Astrocyte (in vitro differentiated cells and primary cell): ENCODE data around the gene DDR2. TPM values are rescaled to one million over a fixed set of nuclear protein-coding genes. Genes with fewer than 3 reads are reported as not detected.
A peak's percentile ranks its signal among the peaks of the same experiment; 100 is the strongest.

Source experiments
- DNase-seq: peaks from one replicate; pipeline ENCODE4 v3.0.0-alpha.2; 2010; ENCODE audit warnings: low read depth
- FAIRE-seq: peaks from 2 replicates; lab custom pipeline; 2011; peaks lifted over from hg19 to GRCh38; lab: Jason Lieb, UNC
- H2AFZ ChIP-seq: 2 replicates; pipeline ENCODE4 v1.6.0; 2012; ENCODE audit warnings: low read depth, low read length, inconsistent platforms
- H3K27ac ChIP-seq: 2 replicates; pipeline ENCODE4 v1.5.1; 2011; ENCODE audit warnings: low read depth, low read length, inconsistent platforms
- H3K27me3 ChIP-seq: 2 replicates; pipeline ENCODE4 v1.6.0; 2011; ENCODE audit warnings: low read length, inconsistent platforms; ENCODE audit not compliant: insufficient read depth
- H3K36me3 ChIP-seq: 2 replicates; pipeline ENCODE4 v1.5.1; 2011; ENCODE audit warnings: low read length, inconsistent platforms; ENCODE audit not compliant: insufficient read depth
- H3K4me1 ChIP-seq: 2 replicates; pipeline ENCODE4 v1.5.1; 2011; ENCODE audit warnings: low read length, inconsistent platforms; ENCODE audit not compliant: insufficient read depth
- H3K4me2 ChIP-seq: 2 replicates; pipeline ENCODE4 v1.6.0; 2012; ENCODE audit warnings: low read length, inconsistent platforms
- H3K4me3 ChIP-seq: 2 replicates; pipeline ENCODE4 v1.5.1; 2011; ENCODE audit warnings: low read depth, mild to moderate bottlenecking, low read length, inconsistent platforms; ENCODE audit not compliant: insufficient read depth
- H3K79me2 ChIP-seq: 2 replicates; pipeline ENCODE4 v1.6.0; 2012; ENCODE audit warnings: mild to moderate bottlenecking, low read length, inconsistent platforms; ENCODE audit not compliant: insufficient read depth
- H3K9ac ChIP-seq: 2 replicates; pipeline ENCODE4 v1.6.0; 2012; ENCODE audit warnings: mild to moderate bottlenecking, low read length, inconsistent platforms
- H3K9me3 ChIP-seq: 2 replicates; pipeline ENCODE4 v1.5.1; 2012; ENCODE audit warnings: low read depth, mild to moderate bottlenecking, low read length, inconsistent platforms; ENCODE audit not compliant: insufficient read depth
- H4K20me1 ChIP-seq: 2 replicates; pipeline ENCODE4 v1.6.0; 2012; ENCODE audit warnings: low read length, inconsistent platforms; ENCODE audit not compliant: insufficient read depth
- H3K27ac Mint-ChIP-seq: one replicate; pipeline ENCODE4 v1.8.0; 2021; ENCODE audit warnings: mild to moderate bottlenecking, mixed read lengths; ENCODE audit not compliant: unreplicated experiment
- H3K27me3 Mint-ChIP-seq: one replicate; pipeline ENCODE4 v1.8.0; 2021; ENCODE audit warnings: low read depth, mixed read lengths; ENCODE audit not compliant: unreplicated experiment
- H3K36me3 Mint-ChIP-seq: one replicate; pipeline ENCODE4 v1.8.0; 2021; ENCODE audit warnings: low read depth, mixed read lengths; ENCODE audit not compliant: unreplicated experiment
- H3K4me1 Mint-ChIP-seq: one replicate; pipeline ENCODE4 v1.8.0; 2021; ENCODE audit warnings: low read depth, mixed read lengths; ENCODE audit not compliant: unreplicated experiment
- H3K4me3 Mint-ChIP-seq: one replicate; pipeline ENCODE4 v1.8.0; 2021; ENCODE audit warnings: mild to moderate bottlenecking, moderate library complexity, mixed read lengths; ENCODE audit not compliant: unreplicated experiment
- H3K9me3 Mint-ChIP-seq: one replicate; pipeline ENCODE4 v1.8.0; 2021; ENCODE audit warnings: mild to moderate bottlenecking, mixed read lengths; ENCODE audit not compliant: unreplicated experiment
- CTCF ChIP-seq: IDR thresholded peaks from 2 replicates; pipeline ENCODE4 v1.5.1; 2011; ENCODE audit warnings: low read depth, mild to moderate bottlenecking, inconsistent platforms, low read length, moderate library complexity; ENCODE audit not compliant: insufficient read depth
- EZH2 ChIP-seq: IDR thresholded peaks from 2 replicates; pipeline ENCODE4 v1.6.1; 2012; ENCODE audit warnings: mild to moderate bottlenecking, low read length, inconsistent platforms; ENCODE audit not compliant: insufficient read depth
- total RNA-seq: library from RNA; stranded (reverse); gene quantifications from 2 replicates; pipeline ENCODE4 v1.2.1, GENCODE V29; 2021

DDR2 gene
- total RNA-seq, 1 donor from 2014 or later: 15.3 TPM

- H3K4me1 Mint-ChIP-seq: peaks cover 3% of the 10 kb centered on the region
- H3K79me2 ChIP-seq: peaks cover 75% of the 10 kb centered on the region
- no peaks in the 10 kb centered on the region for H3K9me3 Mint-ChIP-seq
Measured at GRCh38 chr1:162639718-162640117, 7.5 kb downstream of the DDR2 start.

GRCh38 chr1:162641114-162641513 lies 8.8 kb downstream of the DDR2 start:
- Histone ChIP-seq H2AFZ (no peak overlapping the region), H3K4me3 (no peak overlapping the region), H3K4me2 (no peak overlapping the region), H3K9ac (no peak overlapping the region), H3K4me1 (no peaks in the 10 kb centered on the region), H3K79me2 (peaks cover 68% of the 10 kb centered on the region), H4K20me1 (peaks cover 36% of the 10 kb centered on the region), H3K27ac (no peak overlapping the region), H3K36me3 (no peaks in the 10 kb centered on the region), H3K27me3 (no peaks in the 10 kb centered on the region), H3K9me3 (no peaks in the 10 kb centered on the region)
- Mint-ChIP-seq H3K36me3 (no peaks in the 10 kb centered on the region), H3K4me3 (no peak overlapping the region), H3K27ac (no peak overlapping the region), H3K4me1 (no peaks in the 10 kb centered on the region), H3K27me3 (no peaks in the 10 kb centered on the region), H3K9me3 (no peaks in the 10 kb centered on the region)
- TF ChIP-seq CTCF: no peak
- TF ChIP-seq EZH2: no peak
- DNase-seq (no peak), FAIRE-seq (no peak)

More at GRCh38 chr1:162639718-162640117, 7.5 kb downstream of the DDR2 start:
- no peak overlapping the region for H3K27ac ChIP-seq
- no peak overlapping the region for H3K4me3 ChIP-seq
- no peak overlapping the region for H3K4me2 ChIP-seq
- no peaks in the 10 kb centered on the region for H3K36me3 ChIP-seq
- no peaks in the 10 kb centered on the region for H3K27me3 ChIP-seq
- Mint-ChIP-seq H3K36me3 (no peaks in the 10 kb centered on the region), H3K27me3 (no peaks in the 10 kb centered on the region), H3K27ac (no peak overlapping the region), H3K4me3 (no peak overlapping the region)
- H3K9ac ChIP-seq: no peak overlapping the region
- H3K9me3 ChIP-seq: no peaks in the 10 kb centered on the region
- FAIRE-seq (peak; percentile 32), DNase-seq (no peak)
- H3K4me1 ChIP-seq: peaks cover 3% of the 10 kb centered on the region
- no peak for TF ChIP-seq EZH2
- no peak for TF ChIP-seq CTCF
- peaks cover 39% of the 10 kb centered on the region for H4K20me1 ChIP-seq
- no peak overlapping the region for H2AFZ ChIP-seq

- Mint-ChIP-seq H3K4me3 (no peak overlapping the region), H3K27ac (no peak overlapping the region), H3K9me3 (no peaks in the 10 kb centered on the region), H3K27me3 (no peaks in the 10 kb centered on the region), H3K4me1 (peaks cover 2% of the 10 kb centered on the region), H3K36me3 (no peaks in the 10 kb centered on the region)
- no peak for DNase-seq
- no peak overlapping the region for H3K4me2 ChIP-seq
- H3K9me3 ChIP-seq: no peaks in the 10 kb centered on the region
- H3K27ac ChIP-seq: no peak overlapping the region
- H3K4me1 ChIP-seq: no peaks in the 10 kb centered on the region
- peaks cover 56% of the 10 kb centered on the region for H3K79me2 ChIP-seq
- no peaks in the 10 kb centered on the region for H3K36me3 ChIP-seq
- TF ChIP-seq CTCF (no peak), EZH2 (no peak)
- no peak overlapping the region for H3K4me3 ChIP-seq
- no peak for FAIRE-seq
- no peak overlapping the region for H2AFZ ChIP-seq
- no peak overlapping the region for H3K9ac ChIP-seq
- H4K20me1 ChIP-seq: peaks cover 50% of the 10 kb centered on the region
- H3K27me3 ChIP-seq: no peaks in the 10 kb centered on the region
Measured at GRCh38 chr1:162644986-162645314, 12.7 kb downstream of the DDR2 start.
